Stomach (tissue), 4 donors: ENCODE measurements around the gene UQCRC1.

Experiments used
- EP300 ChIP-seq: sonication (generic); formaldehyde crosslinking; IDR thresholded peaks from one replicate; pipeline ENCODE4 v1.6.1; 2017; ENCODE audit warnings: antibody characterized with exemption
- POLR2A ChIP-seq, 4 donors: fragments of 450-650 bp; IDR thresholded peaks; one replicate each; pipeline ENCODE4 v1.6.1; 2016; ENCODE audit warnings: antibody characterized with exemption in 4 of 4, control low read depth in 2 of 4, mild to moderate bottlenecking in 1 of 4, moderate library complexity in 1 of 4
- TF ChIP-seq, protein P1 (sequence below), 7 experiments: fragments of 450-650 bp in 4 of 7; fragments of 200-600 bp in 3 of 7; sonication (generic) in 3 of 7; IDR thresholded peaks; one replicate each; pipeline ENCODE4 v1.5.1; 2016 to 2019; ENCODE audit warnings: antibody characterized with exemption in 7 of 7, control low read depth in 2 of 7, mild to moderate bottlenecking in 1 of 7

DNA sequence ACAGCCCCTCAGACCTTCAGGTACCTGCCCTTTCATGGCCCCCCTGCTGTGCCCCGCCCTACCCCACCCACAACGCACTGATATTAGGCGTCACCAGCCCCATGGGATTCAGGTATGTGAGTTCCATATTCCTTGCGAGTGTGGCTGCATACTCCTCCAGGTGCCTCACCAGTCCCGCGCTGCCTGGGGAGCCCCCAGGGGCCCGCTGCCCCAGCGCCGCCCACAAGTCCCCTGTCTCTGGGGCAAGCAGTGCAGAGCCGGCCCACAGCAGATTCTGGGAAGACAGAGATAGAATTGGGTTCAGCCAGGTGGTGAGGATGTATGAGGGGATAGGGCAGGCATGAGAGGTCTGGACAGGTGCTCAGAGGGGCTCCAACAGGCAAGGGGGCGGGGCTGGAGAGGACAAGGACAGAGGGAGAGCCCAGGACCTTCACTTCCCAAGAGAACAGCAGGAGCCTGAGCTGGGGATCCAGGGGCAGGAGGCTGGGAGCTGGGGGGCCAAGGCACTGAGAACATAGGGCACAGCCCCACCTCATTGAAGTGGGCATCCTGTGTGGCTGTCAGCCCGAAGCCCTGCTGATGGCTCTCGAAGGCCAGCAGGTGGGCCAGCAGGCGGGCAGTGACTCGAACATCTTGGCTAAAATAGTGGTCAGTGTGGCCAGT lies 38.9 kb upstream of the UQCRC1 start:
- TF ChIP-seq, protein P1, sequence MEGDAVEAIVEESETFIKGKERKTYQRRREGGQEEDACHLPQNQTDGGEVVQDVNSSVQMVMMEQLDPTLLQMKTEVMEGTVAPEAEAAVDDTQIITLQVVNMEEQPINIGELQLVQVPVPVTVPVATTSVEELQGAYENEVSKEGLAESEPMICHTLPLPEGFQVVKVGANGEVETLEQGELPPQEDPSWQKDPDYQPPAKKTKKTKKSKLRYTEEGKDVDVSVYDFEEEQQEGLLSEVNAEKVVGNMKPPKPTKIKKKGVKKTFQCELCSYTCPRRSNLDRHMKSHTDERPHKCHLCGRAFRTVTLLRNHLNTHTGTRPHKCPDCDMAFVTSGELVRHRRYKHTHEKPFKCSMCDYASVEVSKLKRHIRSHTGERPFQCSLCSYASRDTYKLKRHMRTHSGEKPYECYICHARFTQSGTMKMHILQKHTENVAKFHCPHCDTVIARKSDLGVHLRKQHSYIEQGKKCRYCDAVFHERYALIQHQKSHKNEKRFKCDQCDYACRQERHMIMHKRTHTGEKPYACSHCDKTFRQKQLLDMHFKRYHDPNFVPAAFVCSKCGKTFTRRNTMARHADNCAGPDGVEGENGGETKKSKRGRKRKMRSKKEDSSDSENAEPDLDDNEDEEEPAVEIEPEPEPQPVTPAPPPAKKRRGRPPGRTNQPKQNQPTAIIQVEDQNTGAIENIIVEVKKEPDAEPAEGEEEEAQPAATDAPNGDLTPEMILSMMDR (IDR thresholded peaks at IDR 0.05) = no peak
- no peak for TF ChIP-seq POLR2A (IDR thresholded peaks at IDR 0.05)
- no peak for TF ChIP-seq EP300
